ENCODE results near the gene VTN.

- peak in 1 of 3 experiments; percentile 21 for TF ChIP-seq CTCF (optimal IDR thresholded peaks at IDR 0.05 in 1 of 3, IDR thresholded peaks at IDR 0.05 in 1 of 3, conservative IDR thresholded peaks at IDR 0.05 in 1 of 3; ENCODE audit: extremely low read depth in 1 of 3, insufficient read depth in 2 of 3, low read length in 3 of 3)
- no peak for TF ChIP-seq EZH2 (IDR thresholded peaks at IDR 0.05; ENCODE audit: low read length)
Observed at GRCh38 chr17:28335201-28335958, 34.7 kb downstream of the VTN start, which contains the start of the genes IFT20 and TNFAIP1.

Measured in keratinocyte (primary cell).